Dedifferentiated amniotic fluid mesenchymal stem cell (primary cell): ENCODE data around the gene PATL2.
"Not testable (repeated sequence)": the region's sequence is repeated elsewhere in the genome, so short reads cannot be mapped to it uniquely, and the experiment has no call there.

Experiments
- DNase-seq: peaks from one replicate; pipeline ENCODE4 v3.0.0-alpha.2; 2016; ENCODE audit errors: extremely low spot score

PATL2 gene

GRCh38 chr15:44647036-44647435 is 64.1 kb downstream of the PATL2 start:
- no peak for DNase-seq

GRCh38 chr15:44646460-44646859 is 64.7 kb downstream of the PATL2 start:
- no peak for DNase-seq

- DNase-seq = no peak
These were observed 69.5 kb downstream of the PATL2 start for GRCh38 chr15:44641651-44642050.

GRCh38 chr15:44636976-44637375 is 74.1 kb downstream of the PATL2 start:
- no peak for DNase-seq

GRCh38 chr15:44633603-44634002 is 77.5 kb downstream of the PATL2 start:
- peak; percentile 39 for DNase-seq

- DNase-seq = not testable (repeated sequence)
These were observed 85.8 kb downstream of the PATL2 start for GRCh38 chr15:44625286-44625685.

- no peak for DNase-seq
These were observed 87.9 kb downstream of the PATL2 start for GRCh38 chr15:44623178-44623577.

- DNase-seq = no peak
These were observed 91.0 kb downstream of the PATL2 start for GRCh38 chr15:44620081-44620480.

- no peak for DNase-seq
These were observed 94.1 kb downstream of the PATL2 start for GRCh38 chr15:44616974-44617373.
